GM12878 (cell line): ENCODE data around the gene SGO1.

ENCODE experiments used
- EP300 ChIP-seq, 2 experiments: fragments of 150-350 bp in 1 of 2; IDR thresholded peaks; 2 replicates each; pipeline ENCODE4 v1.6.1; 2011 to 2012; ENCODE audit warnings: low read depth in 2 of 2, low read length in 2 of 2, borderline replicate concordance in 1 of 2, improper control_type of control experiment in 1 of 2, inconsistent platforms in 1 of 2; ENCODE audit not compliant: control insufficient read depth in 1 of 2
- HCFC1 ChIP-seq: fragments of 150-350 bp; IDR thresholded peaks from 2 replicates; pipeline ENCODE4 v1.6.1; 2014; ENCODE audit warnings: low read length
- HDAC2 ChIP-seq: fragments of 200-600 bp; sonication (generic); IDR thresholded peaks from 2 replicates; pipeline ENCODE4 v1.6.1; 2017
- NBN ChIP-seq: fragments of 450-650 bp; IDR thresholded peaks from 2 replicates; pipeline ENCODE4 v1.6.1; 2016
- POLR2A ChIP-seq: IDR thresholded peaks from 2 replicates; pipeline ENCODE4 v1.6.1; 2011; ENCODE audit warnings: low read depth, mild to moderate bottlenecking, low read length
- RCOR1 ChIP-seq: conservative IDR thresholded peaks from 2 replicates; pipeline ENCODE4 v1.6.1; 2012; ENCODE audit warnings: low read depth, low read length, improper control_type of control experiment
- REST ChIP-seq: IDR thresholded peaks from 2 replicates; pipeline ENCODE4 v1.6.1; 2012; ENCODE audit warnings: mild to moderate bottlenecking, low read depth, low read length
- SMC3 ChIP-seq: IDR thresholded peaks from 2 replicates; pipeline ENCODE4 v1.6.1; 2011; ENCODE audit warnings: low read length, improper control_type of control experiment, borderline replicate concordance
- SP1 ChIP-seq: IDR thresholded peaks from one replicate; pipeline ENCODE4 v1.6.1; 2011; ENCODE audit warnings: low read depth, low read length
- SPI1 ChIP-seq: IDR thresholded peaks from 2 replicates; pipeline ENCODE4 v1.6.1; 2011; ENCODE audit warnings: low read depth, mild to moderate bottlenecking, low read length, moderate library complexity, borderline replicate concordance; ENCODE audit not compliant: insufficient read depth
- TARDBP ChIP-seq: IDR thresholded peaks from 2 replicates; pipeline ENCODE4 v1.6.1; 2016; ENCODE audit warnings: borderline replicate concordance
- TF ChIP-seq, protein P1 (sequence below), 3 experiments: IDR thresholded peaks in 2 of 3; conservative IDR thresholded peaks in 1 of 3; 2 replicates each; pipeline ENCODE4 v1.5.1; 2011; ENCODE audit warnings: low read depth in 3 of 3, low read length in 3 of 3, mild to moderate bottlenecking in 3 of 3, control low read depth in 2 of 3, moderate library complexity in 2 of 3, inconsistent platforms in 1 of 3, mixed read lengths in 1 of 3; ENCODE audit not compliant: control insufficient read depth in 2 of 3, insufficient read depth in 1 of 3; ENCODE audit errors: extremely low read depth in 1 of 3

DNA sequence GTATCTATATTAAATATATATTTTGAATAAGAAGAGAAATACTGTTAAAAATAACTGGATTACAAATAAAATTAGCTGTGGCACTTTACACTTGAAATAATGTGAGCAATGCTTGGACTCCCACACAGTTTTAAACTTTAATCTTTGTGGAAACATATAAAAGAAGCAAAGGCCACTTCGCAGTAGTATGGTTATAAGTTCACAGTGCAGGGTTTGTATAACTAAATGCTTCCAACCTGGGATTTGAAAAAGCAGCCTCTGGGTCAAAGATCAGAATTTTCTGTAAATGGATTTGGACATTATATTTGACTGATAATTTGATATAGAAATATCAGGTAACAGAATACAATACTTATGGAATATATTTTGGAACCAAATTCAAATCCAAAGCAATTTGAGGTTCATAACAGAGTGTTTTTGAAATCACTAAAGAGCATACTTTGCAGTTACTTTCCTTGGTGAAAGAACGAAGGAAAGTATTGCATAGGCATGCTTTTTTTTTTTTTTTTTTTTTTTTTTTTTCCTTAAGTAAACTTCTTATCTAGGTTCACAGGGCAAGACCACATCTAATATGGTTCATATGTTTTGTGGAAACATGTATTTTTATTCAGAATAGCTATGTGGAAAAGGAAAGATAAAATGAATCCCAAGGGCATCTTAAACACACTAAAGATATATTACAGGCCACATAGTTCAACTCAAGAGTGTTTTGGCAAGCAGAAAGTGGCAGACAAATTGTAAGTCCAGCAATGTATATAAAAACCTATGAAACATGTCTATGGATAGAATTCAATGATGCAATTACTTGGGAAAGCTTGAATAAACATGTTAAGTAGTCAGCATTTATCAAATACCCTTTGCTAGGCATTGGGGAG is 47.1 kb upstream of the SGO1 start:
- TF ChIP-seq, protein P1, sequence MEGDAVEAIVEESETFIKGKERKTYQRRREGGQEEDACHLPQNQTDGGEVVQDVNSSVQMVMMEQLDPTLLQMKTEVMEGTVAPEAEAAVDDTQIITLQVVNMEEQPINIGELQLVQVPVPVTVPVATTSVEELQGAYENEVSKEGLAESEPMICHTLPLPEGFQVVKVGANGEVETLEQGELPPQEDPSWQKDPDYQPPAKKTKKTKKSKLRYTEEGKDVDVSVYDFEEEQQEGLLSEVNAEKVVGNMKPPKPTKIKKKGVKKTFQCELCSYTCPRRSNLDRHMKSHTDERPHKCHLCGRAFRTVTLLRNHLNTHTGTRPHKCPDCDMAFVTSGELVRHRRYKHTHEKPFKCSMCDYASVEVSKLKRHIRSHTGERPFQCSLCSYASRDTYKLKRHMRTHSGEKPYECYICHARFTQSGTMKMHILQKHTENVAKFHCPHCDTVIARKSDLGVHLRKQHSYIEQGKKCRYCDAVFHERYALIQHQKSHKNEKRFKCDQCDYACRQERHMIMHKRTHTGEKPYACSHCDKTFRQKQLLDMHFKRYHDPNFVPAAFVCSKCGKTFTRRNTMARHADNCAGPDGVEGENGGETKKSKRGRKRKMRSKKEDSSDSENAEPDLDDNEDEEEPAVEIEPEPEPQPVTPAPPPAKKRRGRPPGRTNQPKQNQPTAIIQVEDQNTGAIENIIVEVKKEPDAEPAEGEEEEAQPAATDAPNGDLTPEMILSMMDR (IDR thresholded peaks at IDR 0.05 in 2 of 3, conservative IDR thresholded peaks at IDR 0.05 in 1 of 3; ENCODE audit: control insufficient read depth in 2 of 3, extremely low read depth in 1 of 3, insufficient read depth in 1 of 3, low read depth in 3 of 3, low read length in 3 of 3): no peak
- TF ChIP-seq POLR2A (no peak), SP1 (no peak), HCFC1 (no peak), SMC3 (no peak), TARDBP (no peak), HDAC2 (no peak), EP300 (IDR thresholded peaks at IDR 0.05; ENCODE audit: borderline replicate concordance in 1 of 2, control insufficient read depth in 1 of 2, low read depth in 2 of 2, low read length in 2 of 2) (no peak), SPI1 (no peak), NBN (no peak), REST (no peak), RCOR1 (no peak)
